Ovary (tissue), 9 donors: ENCODE results near the gene FAF2. TPM values are rescaled to one million over a fixed set of nuclear protein-coding genes. Genes with fewer than 3 reads are reported as not detected.
A peak's percentile ranks its signal among the peaks of the same experiment; 100 is the strongest.
"Not testable (repeated sequence)": the region's sequence is repeated elsewhere in the genome, so short reads cannot be mapped to it uniquely, and the experiment has no call there.

Experiments
- DNase-seq, 5 donors: peaks; one replicate each; pipeline ENCODE4 v3.0.0-alpha.2; 2019 to 2020
- H3K27ac ChIP-seq, 2 donors: fragments of 200-600 bp; one replicate each; pipeline versions ENCODE4 v1.5.1 to v1.8.0; 2019 to 2022
- H3K27me3 ChIP-seq: fragments of 200-600 bp; one replicate; pipeline ENCODE4 v1.8.0; 2022
- H3K36me3 ChIP-seq: fragments of 200-600 bp; sonication (generic); one replicate; pipeline ENCODE4 v1.5.1; 2019
- H3K4me1 ChIP-seq: one replicate; pipeline ENCODE4 v1.8.1; 2013; ENCODE audit warnings: mild to moderate bottlenecking, moderate library complexity; ENCODE audit not compliant: insufficient read depth
- H3K4me3 ChIP-seq: fragments of 200-600 bp; sonication (generic); one replicate; pipeline ENCODE4 v1.5.1; 2017
- H3K9me3 ChIP-seq, 2 donors: fragments of 200-600 bp in 1 of 2; sonication (generic) in 1 of 2; one replicate each; pipeline versions ENCODE4 v1.5.1 to v1.8.1; 2013 to 2019; ENCODE audit warnings: mild to moderate bottlenecking in 1 of 2, moderate library complexity in 1 of 2
- EP300 ChIP-seq: sonication (generic); formaldehyde crosslinking; IDR thresholded peaks from one replicate; pipeline ENCODE4 v1.6.1; 2017; ENCODE audit warnings: antibody characterized with exemption
- POLR2A ChIP-seq: fragments of 450-650 bp; IDR thresholded peaks from one replicate; pipeline ENCODE4 v1.6.1; 2017; ENCODE audit warnings: antibody characterized with exemption, mild to moderate bottlenecking, moderate library complexity
- WGBS, 3 donors: extraction: QIAGEN DNeasy Blood & Tissue Kit in 1 of 3; methylation state at CpG; one replicate each; pipeline versions ENCODE4 v1.1.5 to v1.1.7; 2013 to 2017; 5-methylcytosine and 5-hydroxymethylcytosine counted together
- intact Hi-C, 4 donors: fragments of 100-400 bp; cut with DNase I; formaldehyde crosslinking; loops; one replicate each; pipeline versions ENCODE4 v1.11.0 to v1.15.1; 2022 to 2023
- polyA plus RNA-seq, 2 donors: library from polyadenylated mRNA; stranded (reverse); fragments of 200-250 nt in 1 of 2; fragments of 350-450 nt in 1 of 2; fragmentation: Illumina TruSeq in 1 of 2; extraction: RNeasy Lipid Tissue Mini Kit (QIAGEN cat#74804) in 1 of 2; gene quantifications; one replicate each; pipeline ENCODE4 v1.2.3, GENCODE V29; 2013 to 2014
- total RNA-seq, 7 donors: library from RNA; depleted of rRNA in 2 of 7; stranded (reverse); fragments of >200 nt in 2 of 7; fragmentation: NEBNext Ultra II Directional in 3 of 7; extraction: Animal tissue kit (Norgen Biotek cat#: 25700) in 3 of 7; gene quantifications; one replicate each; pipeline versions ENCODE4 v1.1.0 to v1.2.4, GENCODE V29; 2016 to 2023
- TF ChIP-seq, protein P1 (sequence below), 3 donors: fragments of 450-650 bp in 2 of 3; fragments of 200-600 bp in 1 of 3; IDR thresholded peaks; one replicate each; pipeline versions ENCODE4 v1.5.1 to v1.8.0; 2016 to 2022; ENCODE audit warnings: antibody characterized with exemption in 3 of 3, mild to moderate bottlenecking in 1 of 3
- donor health status: DM: no; HTN: no; CAD: no; lungs with moderate emphysema.
- donor health status: DM: no; HTN: no; CAD: no.
- donor health status: Bipolar disorder and iron deficiency.
- donor health status: DM: yes; HTN: yes; CAD: no.
- donor health status: DM: no; HTN: no; CAD: no.
- donor health status: DM: yes; HTN: yes; CAD: no.

Gene FAF2
- total and polyA plus RNA-seq, 9 donors, result 17.2 to 46.7 (median 34.4) TPM

DNA sequence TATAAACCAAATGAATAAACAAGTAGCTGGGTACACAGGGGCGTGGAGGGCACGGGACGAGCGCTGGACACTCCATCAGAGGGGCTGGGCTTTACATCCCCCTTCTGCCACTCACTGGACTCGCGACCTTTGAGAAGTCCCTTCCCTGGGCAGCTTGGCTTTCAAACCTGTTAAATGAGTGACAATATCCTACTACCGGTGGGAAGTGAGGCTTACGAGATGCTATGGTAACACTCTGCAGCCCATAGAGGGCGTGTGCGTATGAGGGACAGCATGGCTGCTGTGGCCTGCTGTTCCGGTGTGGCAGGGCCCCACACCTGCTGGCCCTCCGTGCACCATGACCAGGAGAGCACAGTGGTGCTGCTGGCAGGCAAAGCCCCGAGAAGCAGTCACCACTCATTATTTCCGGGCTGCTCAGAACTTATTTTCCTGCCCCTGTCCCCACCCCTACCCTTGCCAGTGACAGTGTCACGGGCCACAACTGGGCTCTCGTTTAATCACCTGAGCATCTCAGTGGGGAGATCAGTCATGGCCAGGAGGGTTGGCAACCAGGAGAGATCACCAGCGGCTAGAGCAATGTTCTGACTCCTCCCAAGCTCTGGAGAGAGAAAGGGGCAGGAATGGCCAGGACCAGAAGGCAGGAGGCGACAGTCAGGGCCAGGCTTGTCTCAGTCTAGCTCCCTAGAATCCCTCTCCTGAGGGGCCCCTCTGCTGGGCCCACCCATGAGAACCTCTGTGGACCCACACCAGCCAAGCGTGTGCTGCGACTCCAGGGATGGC is 42.3 kb upstream of the FAF2 start:
- Histone ChIP-seq H3K27ac (no peak overlapping the region), H3K27me3 (no peaks in the 10 kb centered on the region), H3K9me3 (no peaks in the 10 kb centered on the region), H3K4me1 (peaks cover 9% of the 10 kb centered on the region), H3K4me3 (no peak overlapping the region), H3K36me3 (no peaks in the 10 kb centered on the region)
- no peak for TF ChIP-seq EP300
- WGBS, 3 donors, result 85 to 89% (median 87%) methylated on average over 20 of the region's 20 CpGs
- intact Hi-C loops, result no loop called here
- no peak for DNase-seq

DNA sequence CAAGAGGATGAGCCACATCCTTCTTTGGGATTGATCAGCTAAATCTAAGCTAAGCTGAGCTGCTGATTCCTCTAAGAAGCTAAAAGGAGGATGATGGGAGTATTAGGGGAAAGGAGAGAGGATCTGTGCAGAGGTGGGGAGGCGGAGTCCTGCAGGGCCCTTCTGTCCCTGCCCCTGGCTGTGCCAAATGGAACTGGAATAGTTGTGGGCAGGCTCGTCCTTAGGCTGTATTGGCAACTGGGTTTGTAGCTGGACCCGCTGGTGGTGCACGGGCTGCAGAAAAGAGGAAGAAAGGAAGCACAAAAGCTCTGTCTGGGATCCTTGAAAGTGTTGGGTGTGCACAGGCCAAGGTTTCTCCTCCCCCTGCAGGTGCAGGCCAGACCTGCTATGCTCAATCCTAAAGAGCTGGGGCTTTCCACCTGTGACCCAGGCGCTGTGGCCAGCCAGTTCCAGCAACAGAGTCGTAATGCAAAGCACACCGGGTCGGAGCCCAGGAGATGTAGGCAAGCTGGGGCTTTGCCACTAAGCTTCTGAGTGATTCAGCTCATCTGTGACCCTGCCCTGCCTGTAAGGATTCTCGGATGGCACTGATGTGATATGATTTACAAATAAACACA is 41.6 kb upstream of the FAF2 start:
- no peaks in the 10 kb centered on the region for H3K27me3 ChIP-seq
- no peak overlapping the region for H3K27ac ChIP-seq
- peaks cover 7% of the 10 kb centered on the region for H3K4me1 ChIP-seq
- H3K9me3 ChIP-seq, result no peaks in the 10 kb centered on the region
- intact Hi-C loops, result no loop called here
- H3K36me3 ChIP-seq, result no peaks in the 10 kb centered on the region
- H3K4me3 ChIP-seq, result no peak overlapping the region
- no peak for TF ChIP-seq POLR2A
- TF ChIP-seq EP300, result no peak
- TF ChIP-seq, protein P1, sequence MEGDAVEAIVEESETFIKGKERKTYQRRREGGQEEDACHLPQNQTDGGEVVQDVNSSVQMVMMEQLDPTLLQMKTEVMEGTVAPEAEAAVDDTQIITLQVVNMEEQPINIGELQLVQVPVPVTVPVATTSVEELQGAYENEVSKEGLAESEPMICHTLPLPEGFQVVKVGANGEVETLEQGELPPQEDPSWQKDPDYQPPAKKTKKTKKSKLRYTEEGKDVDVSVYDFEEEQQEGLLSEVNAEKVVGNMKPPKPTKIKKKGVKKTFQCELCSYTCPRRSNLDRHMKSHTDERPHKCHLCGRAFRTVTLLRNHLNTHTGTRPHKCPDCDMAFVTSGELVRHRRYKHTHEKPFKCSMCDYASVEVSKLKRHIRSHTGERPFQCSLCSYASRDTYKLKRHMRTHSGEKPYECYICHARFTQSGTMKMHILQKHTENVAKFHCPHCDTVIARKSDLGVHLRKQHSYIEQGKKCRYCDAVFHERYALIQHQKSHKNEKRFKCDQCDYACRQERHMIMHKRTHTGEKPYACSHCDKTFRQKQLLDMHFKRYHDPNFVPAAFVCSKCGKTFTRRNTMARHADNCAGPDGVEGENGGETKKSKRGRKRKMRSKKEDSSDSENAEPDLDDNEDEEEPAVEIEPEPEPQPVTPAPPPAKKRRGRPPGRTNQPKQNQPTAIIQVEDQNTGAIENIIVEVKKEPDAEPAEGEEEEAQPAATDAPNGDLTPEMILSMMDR (IDR thresholded peaks at IDR 0.05), result no peak
- WGBS, 3 donors, result 87% methylated on average over 9 of the region's 9 CpGs
- no peak for DNase-seq

GRCh38 chr5:176407456-176408251 is 40.5 kb upstream of the FAF2 start:
- H3K36me3 ChIP-seq, result no peaks in the 10 kb centered on the region
- TF ChIP-seq EP300 (no peak), POLR2A (no peak)
- TF ChIP-seq, protein P1 (IDR thresholded peaks at IDR 0.05), result no peak
- no peak overlapping the region for H3K27ac ChIP-seq
- DNase-seq, result peak in 3 of 5 donors; percentile 56 to 70 (median 64)
- WGBS, 3 donors, result 48 to 57% (median 55%) methylated on average over 6 of the region's 6 CpGs
- no peaks in the 10 kb centered on the region for H3K27me3 ChIP-seq
- H3K4me3 ChIP-seq, result no peak overlapping the region
- peaks cover 3% of the 10 kb centered on the region for H3K4me1 ChIP-seq
- H3K9me3 ChIP-seq, result no peaks in the 10 kb centered on the region
- intact Hi-C loops, result loop anchor here in 1 of 4 donors (2.0 kb wide), 1 partner anchor 45 kb away; no protein-coding TSS in a partner anchor

DNA sequence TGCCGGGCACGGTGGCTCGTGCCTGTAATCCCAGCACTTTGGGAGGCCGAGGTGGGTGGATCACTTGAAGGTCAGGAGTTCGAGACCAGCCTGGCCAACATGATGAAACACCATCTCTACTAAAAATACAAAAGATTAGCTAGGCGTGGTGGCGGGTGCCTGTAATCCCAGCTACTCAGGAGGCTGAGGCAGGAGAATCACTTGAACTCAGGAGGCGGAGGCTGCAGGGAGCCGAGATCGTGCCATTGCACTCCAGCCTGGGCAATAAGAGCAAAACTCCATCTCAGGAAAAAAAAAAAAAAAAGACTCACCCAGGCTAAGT is 40.0 kb upstream of the FAF2 start:
- H3K27ac ChIP-seq, H3K4me3 ChIP-seq, H3K4me1 ChIP-seq, H3K27me3 ChIP-seq, H3K36me3 ChIP-seq, H3K9me3 ChIP-seq: not testable (repeated sequence)
- WGBS, 3 donors, result 69 to 80% (median 79%) methylated on average over 10 of the region's 10 CpGs
- intact Hi-C loops, result loop anchor here in 1 of 4 donors (2.0 kb wide), 1 partner anchor 45 kb away; no protein-coding TSS in a partner anchor
- peak in 1 of 5 donors; percentile 35 for DNase-seq

DNA sequence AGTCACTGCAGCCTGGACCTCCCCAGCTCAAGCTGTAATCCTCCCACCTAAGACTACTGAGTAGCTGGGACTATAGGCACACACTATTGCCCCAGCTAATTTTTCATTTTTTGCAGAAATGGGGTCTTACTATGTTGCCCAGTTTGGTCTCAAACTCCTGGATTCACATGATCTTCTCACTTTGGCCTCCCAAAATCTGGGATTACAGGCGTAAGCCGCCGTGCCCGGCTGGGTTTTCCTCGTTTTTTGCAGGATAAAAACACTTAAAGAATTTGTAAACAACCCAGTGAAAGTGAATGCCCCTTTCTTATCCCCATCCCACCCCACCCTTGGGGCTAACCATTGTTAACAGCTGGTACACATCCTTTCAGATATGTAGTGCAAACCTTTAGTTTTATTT is 39.6 kb upstream of the FAF2 start:
- H3K27ac ChIP-seq, result no peak overlapping the region
- peaks cover 3% of the 10 kb centered on the region for H3K4me1 ChIP-seq
- 49 to 66% (median 54%) methylated on average over 5 of the region's 5 CpGs for WGBS, 3 donors
- no peaks in the 10 kb centered on the region for H3K9me3 ChIP-seq
- H3K36me3 ChIP-seq, result no peaks in the 10 kb centered on the region
- no peak for DNase-seq
- no peak overlapping the region for H3K4me3 ChIP-seq
- H3K27me3 ChIP-seq, result no peaks in the 10 kb centered on the region
- TF ChIP-seq, protein P1 (IDR thresholded peaks at IDR 0.05), result no peak
- TF ChIP-seq EP300, result no peak
- no peak for TF ChIP-seq POLR2A
- intact Hi-C loops, result loop anchor here in 1 of 4 donors (2.0 kb wide), 1 partner anchor 46 kb away; no protein-coding TSS in a partner anchor
